ENCODE results near the gene MINDY2. TPM values are rescaled to one million over a fixed set of nuclear protein-coding genes. Genes with fewer than 3 reads are reported as not detected.

Gene MINDY2
- total RNA-seq, 1 experiment from 2014 or later: 17.6 TPM

DNA sequence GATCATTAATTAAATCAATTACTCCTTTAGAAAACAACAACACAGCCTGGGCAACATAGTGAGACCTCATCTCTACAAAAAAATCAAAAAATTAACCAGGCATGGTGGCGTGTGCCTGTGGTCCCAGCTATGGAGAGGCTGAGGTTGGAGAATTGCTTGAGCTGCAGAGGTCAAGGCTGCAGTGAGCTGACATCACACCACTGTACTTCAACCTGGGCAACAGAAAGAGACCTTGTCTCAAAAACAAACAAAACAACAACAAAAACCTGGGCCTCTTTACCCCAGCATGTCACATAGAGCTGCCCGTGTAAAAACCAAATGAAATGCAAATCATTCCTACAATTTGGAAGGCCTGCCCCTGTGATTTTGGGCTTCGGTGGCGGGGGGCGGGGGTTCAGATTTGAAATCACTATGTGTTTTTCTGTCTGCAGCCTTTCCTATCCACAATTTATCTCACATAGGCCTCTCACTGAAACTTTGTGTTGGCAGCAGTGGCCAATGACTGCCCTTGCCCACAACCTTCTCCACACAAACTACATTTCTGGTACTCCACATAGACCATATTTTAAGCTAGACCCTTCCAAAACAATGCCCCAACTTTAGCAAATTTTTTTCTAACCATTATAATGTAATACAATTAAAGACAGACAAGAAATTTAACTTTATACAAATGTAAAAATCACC, 28.1 kb upstream of the MINDY2 start:
- Histone ChIP-seq H3K4me2 (ENCODE audit: low read length) (no peak overlapping the region), H3K4me3 (replicated peaks in 1 of 2; ENCODE audit: low read depth in 1 of 2, low read length in 2 of 2) (no peak overlapping the region), H3K9me2 (ENCODE audit: insufficient read depth) (no peaks in the 10 kb centered on the region), H3K9ac (ENCODE audit: low read length) (no peak overlapping the region), H2AFZ (ENCODE audit: low read depth, low read length, poor library complexity, severe bottlenecking) (no peak overlapping the region), H3K4me1 (ENCODE audit: control insufficient read depth in 1 of 2, insufficient read depth in 2 of 2, low read length in 2 of 2) (peaks cover 2 to 9% of the 10 kb centered on the region in 2 experiments; a peak in 2 of 4 replicates), H3K27ac (ENCODE audit: low read depth, low read length) (no peak overlapping the region), H4K20me1 (ENCODE audit: insufficient read depth) (no peaks in the 10 kb centered on the region), H3K27me3 (ENCODE audit: insufficient read depth, low read length) (no peaks in the 10 kb centered on the region), H3K9me3 (ENCODE audit: control insufficient read depth in 1 of 2, insufficient read depth in 1 of 2, low read depth in 1 of 2, low read length in 2 of 2) (no peaks in the 10 kb centered on the region), H3K79me2 (ENCODE audit: insufficient read depth, low read length) (peaks cover 97% of the 10 kb centered on the region), H3K36me3 (ENCODE audit: control insufficient read depth in 1 of 2, insufficient read depth in 2 of 2, low read length in 2 of 2) (no peaks in the 10 kb centered on the region)
- BruUV-seq (replicated peaks): no TSS peak
- TF ChIP-seq ZFX (IDR thresholded peaks at IDR 0.05) (no peak), CBX3 (IDR thresholded peaks at IDR 0.05; ENCODE audit: low read depth) (no peak), EZH2phosphoT487 (IDR thresholded peaks at IDR 0.05; ENCODE audit: borderline replicate concordance) (no peak), RAD21 (IDR thresholded peaks at IDR 0.05; ENCODE audit: low read depth) (no peak), SP1 (IDR thresholded peaks at IDR 0.05; ENCODE audit: low read depth) (no peak), TCF7L2 (IDR thresholded peaks at IDR 0.05; ENCODE audit: borderline replicate concordance, extremely low read depth, insufficient read depth, insufficient read length) (no peak), EGR1 (IDR thresholded peaks at IDR 0.05; ENCODE audit: low read depth) (no peak), ELF1 (IDR thresholded peaks at IDR 0.05; ENCODE audit: borderline replicate concordance, low read depth) (no peak), JUND (IDR thresholded peaks at IDR 0.05) (no peak), SRF (IDR thresholded peaks at IDR 0.05; ENCODE audit: low read depth) (no peak), POLR2AphosphoS5 (IDR thresholded peaks at IDR 0.05; ENCODE audit: low read depth, low read length) (no peak), FOSL1 (IDR thresholded peaks at IDR 0.05; ENCODE audit: low read depth) (no peak), SIN3A (IDR thresholded peaks at IDR 0.05; ENCODE audit: low read depth) (no peak), ZNF274 (IDR thresholded peaks at IDR 0.05; ENCODE audit: low read depth, low read length) (no peak)
- TF ChIP-seq, protein P1, sequence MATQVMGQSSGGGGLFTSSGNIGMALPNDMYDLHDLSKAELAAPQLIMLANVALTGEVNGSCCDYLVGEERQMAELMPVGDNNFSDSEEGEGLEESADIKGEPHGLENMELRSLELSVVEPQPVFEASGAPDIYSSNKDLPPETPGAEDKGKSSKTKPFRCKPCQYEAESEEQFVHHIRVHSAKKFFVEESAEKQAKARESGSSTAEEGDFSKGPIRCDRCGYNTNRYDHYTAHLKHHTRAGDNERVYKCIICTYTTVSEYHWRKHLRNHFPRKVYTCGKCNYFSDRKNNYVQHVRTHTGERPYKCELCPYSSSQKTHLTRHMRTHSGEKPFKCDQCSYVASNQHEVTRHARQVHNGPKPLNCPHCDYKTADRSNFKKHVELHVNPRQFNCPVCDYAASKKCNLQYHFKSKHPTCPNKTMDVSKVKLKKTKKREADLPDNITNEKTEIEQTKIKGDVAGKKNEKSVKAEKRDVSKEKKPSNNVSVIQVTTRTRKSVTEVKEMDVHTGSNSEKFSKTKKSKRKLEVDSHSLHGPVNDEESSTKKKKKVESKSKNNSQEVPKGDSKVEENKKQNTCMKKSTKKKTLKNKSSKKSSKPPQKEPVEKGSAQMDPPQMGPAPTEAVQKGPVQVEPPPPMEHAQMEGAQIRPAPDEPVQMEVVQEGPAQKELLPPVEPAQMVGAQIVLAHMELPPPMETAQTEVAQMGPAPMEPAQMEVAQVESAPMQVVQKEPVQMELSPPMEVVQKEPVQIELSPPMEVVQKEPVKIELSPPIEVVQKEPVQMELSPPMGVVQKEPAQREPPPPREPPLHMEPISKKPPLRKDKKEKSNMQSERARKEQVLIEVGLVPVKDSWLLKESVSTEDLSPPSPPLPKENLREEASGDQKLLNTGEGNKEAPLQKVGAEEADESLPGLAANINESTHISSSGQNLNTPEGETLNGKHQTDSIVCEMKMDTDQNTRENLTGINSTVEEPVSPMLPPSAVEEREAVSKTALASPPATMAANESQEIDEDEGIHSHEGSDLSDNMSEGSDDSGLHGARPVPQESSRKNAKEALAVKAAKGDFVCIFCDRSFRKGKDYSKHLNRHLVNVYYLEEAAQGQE (IDR thresholded peaks at IDR 0.05; ENCODE audit: low read depth): no peak
- TF ChIP-seq, protein P2, sequence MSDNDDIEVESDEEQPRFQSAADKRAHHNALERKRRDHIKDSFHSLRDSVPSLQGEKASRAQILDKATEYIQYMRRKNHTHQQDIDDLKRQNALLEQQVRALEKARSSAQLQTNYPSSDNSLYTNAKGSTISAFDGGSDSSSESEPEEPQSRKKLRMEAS (IDR thresholded peaks at IDR 0.05): no peak
- TF ChIP-seq, protein P3, sequence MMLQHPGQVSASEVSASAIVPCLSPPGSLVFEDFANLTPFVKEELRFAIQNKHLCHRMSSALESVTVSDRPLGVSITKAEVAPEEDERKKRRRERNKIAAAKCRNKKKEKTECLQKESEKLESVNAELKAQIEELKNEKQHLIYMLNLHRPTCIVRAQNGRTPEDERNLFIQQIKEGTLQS (IDR thresholded peaks at IDR 0.05): no peak
- ChIA-PET CTCF (no interaction called here), POLR2A (no interaction called here), RAD21 (ENCODE audit: low non-redundant PET in 1 of 2, low total read pairs in 2 of 2, uncharacterized antibody in 2 of 2, unreplicated experiment in 2 of 2) (no interaction called here)
- ATAC-seq: no peak
- DNase-seq (ENCODE audit: low read depth, low spot score): no peak
- intact Hi-C loops (cut with micrococcal nuclease): no loop called here
